H9 (cell line): ENCODE measurements around the gene TMEM140. TPM values are rescaled to one million over a fixed set of nuclear protein-coding genes. Genes with fewer than 3 reads are reported as not detected.
A peak's percentile ranks its signal among the peaks of the same experiment; 100 is the strongest.

Experiments used
- DNase-seq: peaks from one replicate; pipeline ENCODE4 v3.0.0-alpha.2; 2017
- H2AFZ ChIP-seq: one replicate; pipeline ENCODE4 v1.6.1; 2013; ENCODE audit warnings: mild to moderate bottlenecking, low read length, control low read depth, moderate library complexity
- H2AK5ac ChIP-seq: 2 replicates; pipeline ENCODE4 v1.6.1; 2013; ENCODE audit warnings: low read length, control low read depth, mixed read lengths; ENCODE audit not compliant: insufficient read length
- H2BK120ac ChIP-seq: one replicate; pipeline ENCODE4 v1.6.1; 2013; ENCODE audit warnings: low read depth, mild to moderate bottlenecking, low read length, control low read depth, inconsistent platforms; ENCODE audit not compliant: poor library complexity, severe bottlenecking
- H2BK12ac ChIP-seq: 2 replicates; pipeline ENCODE4 v1.6.1; 2013; ENCODE audit warnings: low read length, control low read depth, mixed read lengths, low read depth; ENCODE audit not compliant: insufficient read length
- H2BK15ac ChIP-seq: 2 replicates; pipeline ENCODE4 v1.6.1; 2013; ENCODE audit warnings: low read depth, low read length, control low read depth
- H2BK20ac ChIP-seq: one replicate; pipeline ENCODE4 v1.6.1; 2013; ENCODE audit warnings: low read depth, mild to moderate bottlenecking, low read length, control low read depth, inconsistent platforms; ENCODE audit not compliant: poor library complexity, severe bottlenecking
- H2BK5ac ChIP-seq: 2 replicates; pipeline ENCODE4 v1.6.1; 2013; ENCODE audit warnings: low read length, control low read depth, mixed read lengths; ENCODE audit not compliant: insufficient read length
- H3K14ac ChIP-seq: 2 replicates; pipeline ENCODE4 v1.6.1; 2013; ENCODE audit warnings: low read length, control low read depth; ENCODE audit not compliant: insufficient read depth
- H3K18ac ChIP-seq: 2 replicates; pipeline ENCODE4 v1.6.1; 2013; ENCODE audit warnings: low read depth, mild to moderate bottlenecking, mixed read lengths, low read length, control low read depth; ENCODE audit not compliant: insufficient read length
- H3K23ac ChIP-seq: 2 replicates; pipeline ENCODE4 v1.6.1; 2013; ENCODE audit warnings: low read length, control low read depth, mixed read lengths, low read depth; ENCODE audit not compliant: insufficient read length
- H3K23me2 ChIP-seq: 2 replicates; pipeline ENCODE4 v1.6.1; 2013; ENCODE audit warnings: low read depth, mild to moderate bottlenecking, mixed read lengths, low read length, control low read depth; ENCODE audit not compliant: insufficient read length, poor library complexity, severe bottlenecking
- H3K27ac ChIP-seq: 2 replicates; pipeline ENCODE4 v1.5.1; 2013; ENCODE audit warnings: low read length, control low read depth, mixed read lengths, low read depth; ENCODE audit not compliant: insufficient read length
- H3K27me3 ChIP-seq: 2 replicates; pipeline ENCODE4 v1.6.1; 2013; ENCODE audit warnings: low read length, control low read depth, inconsistent platforms; ENCODE audit not compliant: insufficient read depth
- H3K4ac ChIP-seq: 2 replicates; pipeline ENCODE4 v1.6.1; 2013; ENCODE audit warnings: low read depth, mild to moderate bottlenecking, control low read depth, inconsistent platforms, low read length, moderate library complexity
- H3K4me1 ChIP-seq: 2 replicates; pipeline ENCODE4 v1.6.1; 2013; ENCODE audit warnings: low read length, control low read depth, inconsistent platforms; ENCODE audit not compliant: insufficient read depth
- H3K4me2 ChIP-seq: 2 replicates; pipeline ENCODE4 v1.6.1; 2013; ENCODE audit warnings: low read length, control low read depth, mixed read lengths; ENCODE audit not compliant: insufficient read length, insufficient read depth
- H3K56ac ChIP-seq: 2 replicates; pipeline ENCODE4 v1.6.1; 2013; ENCODE audit warnings: low read depth, mild to moderate bottlenecking, mixed read lengths, low read length, control low read depth; ENCODE audit not compliant: insufficient read length
- H3K79me1 ChIP-seq: 2 replicates; pipeline ENCODE4 v1.6.1; 2013; ENCODE audit warnings: low read depth, mild to moderate bottlenecking, moderate library complexity, low read length, control low read depth, inconsistent platforms; ENCODE audit not compliant: insufficient read depth, poor library complexity, severe bottlenecking
- H3K79me2 ChIP-seq: 2 replicates; pipeline ENCODE4 v1.6.1; 2013; ENCODE audit warnings: low read length, control low read depth, inconsistent platforms; ENCODE audit not compliant: insufficient read depth
- H3K9ac ChIP-seq: 2 replicates; pipeline ENCODE4 v1.6.1; 2013; ENCODE audit warnings: low read length, control low read depth, mixed read lengths; ENCODE audit not compliant: insufficient read length; ENCODE audit errors: extremely low read depth
- H3K9me3 ChIP-seq: one replicate; pipeline ENCODE4 v1.6.1; 2013; ENCODE audit warnings: low read depth, low read length, inconsistent platforms; ENCODE audit not compliant: control insufficient read depth
- H3T11ph ChIP-seq: one replicate; pipeline ENCODE4 v1.6.1; 2013; ENCODE audit warnings: mild to moderate bottlenecking, low read length, control low read depth, inconsistent platforms
- H4K20me1 ChIP-seq: one replicate; pipeline ENCODE4 v1.6.1; 2013; ENCODE audit not compliant: control insufficient read depth, insufficient read length, insufficient read depth
- H4K5ac ChIP-seq: 2 replicates; pipeline ENCODE4 v1.6.1; 2013; ENCODE audit warnings: low read depth, mild to moderate bottlenecking, mixed read lengths, low read length, control low read depth; ENCODE audit not compliant: insufficient read length
- H4K8ac ChIP-seq: replicated peaks from 2 replicates; pipeline ENCODE4 v1.6.1; 2013; ENCODE audit warnings: low read length, control low read depth, mixed read lengths, low read depth; ENCODE audit not compliant: insufficient read length
- H4K91ac ChIP-seq: 2 replicates; pipeline ENCODE4 v1.6.1; 2013; ENCODE audit warnings: low read depth, mild to moderate bottlenecking, moderate library complexity, mixed read lengths, low read length, control low read depth; ENCODE audit not compliant: insufficient read length
- H3K27ac Mint-ChIP-seq, 3 experiments: 2 replicates in 2 of 3; 3 replicates in 1 of 3; pipeline ENCODE4 v1.8.0; 2020 to 2021; ENCODE audit warnings: mixed read lengths in 3 of 3, mild to moderate bottlenecking in 1 of 3, moderate library complexity in 1 of 3
- H3K27me3 Mint-ChIP-seq: 2 replicates; pipeline ENCODE4 v1.8.0; 2021; ENCODE audit warnings: low read depth, mild to moderate bottlenecking, moderate library complexity, mixed read lengths
- H3K36me3 Mint-ChIP-seq, 3 experiments: 2 replicates in 2 of 3; 3 replicates in 1 of 3; pipeline ENCODE4 v1.8.0; 2020 to 2021; ENCODE audit warnings: low read depth in 3 of 3, mixed read lengths in 3 of 3; ENCODE audit not compliant: insufficient read depth in 1 of 3
- H3K4me1 Mint-ChIP-seq, 2 experiments: 2 replicates each; pipeline ENCODE4 v1.8.0; 2020; ENCODE audit warnings: mixed read lengths in 2 of 2
- H3K4me3 Mint-ChIP-seq, 2 experiments: 2 replicates in 1 of 2; 3 replicates in 1 of 2; pipeline ENCODE4 v1.8.0; 2020 to 2021; ENCODE audit warnings: mild to moderate bottlenecking in 2 of 2, mixed read lengths in 2 of 2, moderate library complexity in 1 of 2
- H3K9me3 Mint-ChIP-seq, 2 experiments: 2 replicates in 1 of 2; 3 replicates in 1 of 2; pipeline ENCODE4 v1.8.0; 2020; ENCODE audit warnings: mild to moderate bottlenecking in 2 of 2, mixed read lengths in 2 of 2, moderate library complexity in 1 of 2
- WGBS: extraction: QIAGEN DNeasy Blood & Tissue Kit; methylation state at CpG from one replicate; pipeline ENCODE4 v1.1.7; 2013; ENCODE audit warnings: missing lambda C conversion rate, low lambda C conversion rate, mixed read lengths; ENCODE audit not compliant: insufficient read length; ENCODE audit errors: extremely low coverage; 5-methylcytosine and 5-hydroxymethylcytosine counted together
- total RNA-seq: library from RNA; stranded (reverse); gene quantifications from 2 replicates; pipeline ENCODE4 v1.2.1, GENCODE V29; 2021
- TF ChIP-seq, protein P1 (sequence below): fragments of 200-600 bp; sonication (generic); conservative IDR thresholded peaks from 3 replicates; pipeline ENCODE4 v1.8.0; 2021; ENCODE audit warnings: antibody characterized with exemption, mild to moderate bottlenecking

The TMEM140 gene
- total RNA-seq, 1 experiment from 2014 or later, result not detected

DNA sequence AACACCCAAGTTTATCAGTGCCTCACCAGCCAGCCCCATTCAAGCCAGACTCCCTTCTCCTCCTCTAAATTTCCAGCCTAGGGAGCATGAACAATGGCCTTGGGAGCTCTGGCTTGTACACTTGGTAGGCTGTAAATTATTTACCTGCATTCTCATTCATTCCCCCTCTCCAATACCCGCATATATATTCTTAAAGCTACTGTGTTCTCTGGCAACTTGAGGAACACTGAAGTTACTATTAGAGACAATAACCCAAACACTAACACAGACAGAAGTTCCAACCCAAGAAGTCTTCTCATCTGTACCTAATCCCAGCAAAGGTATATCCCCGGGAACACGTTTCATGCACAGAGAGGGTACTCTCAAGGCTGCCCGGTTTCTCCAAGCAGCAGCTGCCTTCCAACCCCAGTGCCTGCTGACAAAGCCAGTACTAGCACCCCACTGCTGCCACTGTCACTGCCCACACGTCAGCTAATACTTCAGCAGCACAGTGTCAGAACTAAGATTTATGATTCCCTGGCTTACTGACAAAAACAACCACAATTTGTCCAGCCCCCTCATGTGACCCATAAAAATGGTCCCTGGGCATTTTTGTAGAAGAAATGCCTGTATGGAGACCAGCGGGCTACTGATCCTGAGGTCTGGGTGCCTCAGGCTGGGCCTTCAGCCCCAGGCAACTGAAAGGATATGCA is 60.4 kb downstream of the TMEM140 start:
- Histone ChIP-seq H4K8ac (no peak overlapping the region), H2AK5ac (no peak overlapping the region), H3K18ac (no peak overlapping the region), H4K5ac (no peak overlapping the region), H2BK5ac (no peak overlapping the region), H3K27me3 (no peaks in the 10 kb centered on the region), H2BK15ac (no peak overlapping the region), H2BK20ac (no peak overlapping the region), H4K91ac (no peak overlapping the region), H2BK12ac (no peak overlapping the region), H3K14ac (no peak overlapping the region), H3T11ph (no peak overlapping the region), H3K23ac (no peak overlapping the region), H2BK120ac (no peak overlapping the region), H3K27ac (no peak overlapping the region), H3K4me2 (no peak overlapping the region), H3K9ac (no peak overlapping the region), H3K4ac (no peak overlapping the region), H3K23me2 (peaks cover 8% of the 10 kb centered on the region), H3K79me1 (no peaks in the 10 kb centered on the region), H3K9me3 (no peaks in the 10 kb centered on the region), H4K20me1 (no peaks in the 10 kb centered on the region), H3K4me1 (0 out of 2 replicates have a peak, but pooled peaks cover 2% of the 10 kb centered on the region), H3K56ac (no peak overlapping the region), H2AFZ (no peak overlapping the region), H3K79me2 (no peaks in the 10 kb centered on the region)
- TF ChIP-seq, protein P1, sequence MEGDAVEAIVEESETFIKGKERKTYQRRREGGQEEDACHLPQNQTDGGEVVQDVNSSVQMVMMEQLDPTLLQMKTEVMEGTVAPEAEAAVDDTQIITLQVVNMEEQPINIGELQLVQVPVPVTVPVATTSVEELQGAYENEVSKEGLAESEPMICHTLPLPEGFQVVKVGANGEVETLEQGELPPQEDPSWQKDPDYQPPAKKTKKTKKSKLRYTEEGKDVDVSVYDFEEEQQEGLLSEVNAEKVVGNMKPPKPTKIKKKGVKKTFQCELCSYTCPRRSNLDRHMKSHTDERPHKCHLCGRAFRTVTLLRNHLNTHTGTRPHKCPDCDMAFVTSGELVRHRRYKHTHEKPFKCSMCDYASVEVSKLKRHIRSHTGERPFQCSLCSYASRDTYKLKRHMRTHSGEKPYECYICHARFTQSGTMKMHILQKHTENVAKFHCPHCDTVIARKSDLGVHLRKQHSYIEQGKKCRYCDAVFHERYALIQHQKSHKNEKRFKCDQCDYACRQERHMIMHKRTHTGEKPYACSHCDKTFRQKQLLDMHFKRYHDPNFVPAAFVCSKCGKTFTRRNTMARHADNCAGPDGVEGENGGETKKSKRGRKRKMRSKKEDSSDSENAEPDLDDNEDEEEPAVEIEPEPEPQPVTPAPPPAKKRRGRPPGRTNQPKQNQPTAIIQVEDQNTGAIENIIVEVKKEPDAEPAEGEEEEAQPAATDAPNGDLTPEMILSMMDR, result no peak
- peaks cover 10% of the 10 kb centered on the region for H3K27me3 Mint-ChIP-seq
- DNase-seq, result no peak
- H3K4me1 Mint-ChIP-seq, result peaks cover 3 to 16% of the 10 kb centered on the region in 2 experiments; a peak in 2 of 4 replicates
- H3K27ac Mint-ChIP-seq, result peak overlapping the region in 2 of 3 experiments; percentile 44 to 94; a peak in 4 of 7 replicates
- H3K9me3 Mint-ChIP-seq, result no peaks in the 10 kb centered on the region
- H3K4me3 Mint-ChIP-seq, result no peak overlapping the region
- H3K36me3 Mint-ChIP-seq, result peaks cover 0 to 17% (median 8%) of the 10 kb centered on the region in 3 experiments; a peak in 6 of 7 replicates
- WGBS, result no CpG with 5 or more reads among the region's 6 CpGs
